Activated naive CD4-positive, alpha-beta T cell treated with anti-CD3 and anti-CD28 coated beads for 36 hours (primary cell): ENCODE results near the gene SLC17A2. TPM values are rescaled to one million over a fixed set of nuclear protein-coding genes. Genes with fewer than 3 reads are reported as not detected.

Experiments used
- CTCF ChIA-PET: fragments of 350-600 bp; sonication (Branson Sonifier 250); formaldehyde crosslinking; loops from one replicate; lab custom pipeline; 2021; ENCODE audit warnings: antibody characterized with exemption; lab: Charles Lee
- DNase-seq: peaks from one replicate; pipeline ENCODE4 v3.0.0-alpha.2; 2020
- H3K27ac Mint-ChIP-seq: one replicate; pipeline ENCODE4 v1.8.0; 2021; ENCODE audit warnings: mild to moderate bottlenecking, mixed read lengths
- H3K27me3 Mint-ChIP-seq: one replicate; pipeline ENCODE4 v1.8.0; 2021; ENCODE audit warnings: low read depth, mixed read lengths
- H3K36me3 Mint-ChIP-seq: one replicate; pipeline ENCODE4 v1.8.0; 2021; ENCODE audit warnings: low read depth, mixed read lengths
- H3K4me1 Mint-ChIP-seq: one replicate; pipeline ENCODE4 v1.8.0; 2021; ENCODE audit warnings: low read depth, mixed read lengths
- H3K4me3 Mint-ChIP-seq: one replicate; pipeline ENCODE4 v1.8.0; 2021; ENCODE audit warnings: mild to moderate bottlenecking, moderate library complexity, mixed read lengths
- H3K9me3 Mint-ChIP-seq: one replicate; pipeline ENCODE4 v1.8.0; 2021; ENCODE audit warnings: mixed read lengths
- intact Hi-C: fragments of 100-400 bp; cut with micrococcal nuclease; formaldehyde crosslinking; loops from one replicate; pipeline ENCODE4 v1.15.1; 2023
- total RNA-seq, 2 experiments: library from RNA; stranded (reverse); gene quantifications; one replicate each; pipeline ENCODE4 v1.2.3, GENCODE V29; 2021

Gene SLC17A2, protein sequence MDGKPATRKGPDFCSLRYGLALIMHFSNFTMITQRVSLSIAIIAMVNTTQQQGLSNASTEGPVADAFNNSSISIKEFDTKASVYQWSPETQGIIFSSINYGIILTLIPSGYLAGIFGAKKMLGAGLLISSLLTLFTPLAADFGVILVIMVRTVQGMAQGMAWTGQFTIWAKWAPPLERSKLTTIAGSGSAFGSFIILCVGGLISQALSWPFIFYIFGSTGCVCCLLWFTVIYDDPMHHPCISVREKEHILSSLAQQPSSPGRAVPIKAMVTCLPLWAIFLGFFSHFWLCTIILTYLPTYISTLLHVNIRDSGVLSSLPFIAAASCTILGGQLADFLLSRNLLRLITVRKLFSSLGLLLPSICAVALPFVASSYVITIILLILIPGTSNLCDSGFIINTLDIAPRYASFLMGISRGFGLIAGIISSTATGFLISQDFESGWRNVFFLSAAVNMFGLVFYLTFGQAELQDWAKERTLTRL
- under 1 TPM; 0.07 to 0.14 TPM for total RNA-seq

DNA sequence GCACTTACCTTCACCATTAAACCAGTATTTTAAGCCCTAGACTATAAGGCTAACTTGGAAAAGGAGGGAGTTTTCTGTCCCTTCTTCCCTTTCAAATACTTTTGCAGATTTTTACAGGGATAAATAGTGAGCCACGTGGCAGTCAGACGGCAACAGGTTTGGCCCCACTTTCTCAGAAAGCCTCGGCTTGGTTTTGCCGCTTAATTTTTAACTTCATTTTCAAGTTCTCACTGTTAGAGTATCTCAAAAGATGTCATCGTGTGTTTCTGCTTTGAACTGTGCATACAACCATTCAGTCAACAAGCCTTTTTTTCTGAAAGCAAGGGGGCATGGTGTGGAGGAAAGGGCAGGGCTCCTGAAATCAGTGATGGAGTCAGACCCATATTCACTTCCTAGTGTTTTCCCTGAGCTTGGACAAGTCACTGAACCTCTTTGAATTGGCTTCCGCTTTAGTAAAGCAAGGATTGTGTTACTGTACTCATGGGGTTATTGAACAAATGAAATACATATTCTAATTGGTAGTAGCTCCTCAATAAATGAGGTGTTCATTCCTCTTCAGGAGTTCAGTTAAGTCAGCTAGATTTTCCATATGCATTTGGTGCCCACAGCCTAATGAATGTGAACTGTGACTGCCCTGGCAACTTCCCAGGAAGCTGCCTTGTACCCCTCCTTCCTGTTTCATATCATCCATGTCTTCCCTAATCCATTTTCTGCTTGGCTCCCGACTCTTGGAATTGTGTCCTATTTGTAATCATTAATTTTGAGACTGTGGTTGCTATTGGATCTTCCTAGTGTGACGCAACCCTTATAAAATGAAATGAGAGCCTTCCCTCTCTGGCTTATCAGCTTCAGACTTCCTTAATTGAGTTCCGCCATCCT is at the start of gene SLC17A2:
SLC17A2 (minus strand) TSS at position 160 of the 879 bp plus-strand sequence. CDS start 4,895 bp downstream, outside the sequence.
- CTCF ChIA-PET: interaction anchor here (0.8 kb wide), 1 partner anchor 142 kb away, joined by 3 read pairs; no protein-coding TSS in a partner anchor
- H3K36me3 Mint-ChIP-seq: no peaks in the 10 kb centered on the region
- H3K9me3 Mint-ChIP-seq: no peaks in the 10 kb centered on the region
- no peaks in the 10 kb centered on the region for H3K27me3 Mint-ChIP-seq
- DNase-seq: no peak
- H3K4me1 Mint-ChIP-seq: peaks cover 13% of the 10 kb centered on the region
- H3K4me3 Mint-ChIP-seq: no peak within 1 kb of the TSS
- H3K27ac Mint-ChIP-seq: no peak within 1 kb of the TSS
- intact Hi-C loops: no loop called here

DNA sequence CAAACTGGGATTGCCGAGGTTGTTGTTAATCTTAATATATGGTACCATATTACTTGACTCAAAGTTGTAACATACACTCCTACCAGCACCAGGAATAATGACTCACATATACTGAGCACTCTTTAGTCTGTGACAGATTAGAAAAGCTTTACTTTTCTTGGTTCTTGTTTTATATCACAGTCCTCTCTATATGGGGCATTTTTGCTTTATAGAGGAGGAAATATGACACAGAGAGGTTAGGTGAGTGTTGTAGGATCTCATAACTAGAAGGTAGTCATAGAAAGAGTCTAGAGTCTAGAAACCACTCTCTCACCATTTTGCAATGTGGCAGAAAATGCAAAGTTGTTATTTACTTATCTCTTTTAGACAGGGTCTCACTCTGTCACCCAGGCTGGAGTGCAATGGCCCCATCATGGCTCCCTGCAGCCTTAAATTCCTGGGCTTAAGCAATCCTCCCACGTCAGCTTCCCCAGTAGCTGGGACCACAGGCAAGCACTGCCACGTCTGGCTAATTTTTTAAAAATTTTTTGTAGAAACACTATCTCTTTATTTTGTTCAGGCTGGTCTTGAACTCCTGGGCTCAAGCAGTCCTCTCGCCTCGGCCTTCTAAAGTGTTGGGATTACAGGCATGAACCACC is 45.6 kb upstream of the SLC17A2 start:
- Mint-ChIP-seq H3K4me3 (no peak overlapping the region), H3K9me3 (no peaks in the 10 kb centered on the region), H3K27ac (peak overlapping the region; percentile 46), H3K4me1 (peaks cover 57% of the 10 kb centered on the region), H3K36me3 (peaks cover 54% of the 10 kb centered on the region), H3K27me3 (no peaks in the 10 kb centered on the region)
- intact Hi-C loops: loop anchor here (1.0 to 2.0 kb wide), 3 partner anchors 14 to 838 kb away; partner anchors contain the start of gene TRIM38
- CTCF ChIA-PET: interaction anchor here (0.6 to 1.2 kb wide), 5 partner anchors 8 to 253 kb away, joined by 3 to 5 read pairs (median 4); no protein-coding TSS in a partner anchor
- no peak for DNase-seq

DNA sequence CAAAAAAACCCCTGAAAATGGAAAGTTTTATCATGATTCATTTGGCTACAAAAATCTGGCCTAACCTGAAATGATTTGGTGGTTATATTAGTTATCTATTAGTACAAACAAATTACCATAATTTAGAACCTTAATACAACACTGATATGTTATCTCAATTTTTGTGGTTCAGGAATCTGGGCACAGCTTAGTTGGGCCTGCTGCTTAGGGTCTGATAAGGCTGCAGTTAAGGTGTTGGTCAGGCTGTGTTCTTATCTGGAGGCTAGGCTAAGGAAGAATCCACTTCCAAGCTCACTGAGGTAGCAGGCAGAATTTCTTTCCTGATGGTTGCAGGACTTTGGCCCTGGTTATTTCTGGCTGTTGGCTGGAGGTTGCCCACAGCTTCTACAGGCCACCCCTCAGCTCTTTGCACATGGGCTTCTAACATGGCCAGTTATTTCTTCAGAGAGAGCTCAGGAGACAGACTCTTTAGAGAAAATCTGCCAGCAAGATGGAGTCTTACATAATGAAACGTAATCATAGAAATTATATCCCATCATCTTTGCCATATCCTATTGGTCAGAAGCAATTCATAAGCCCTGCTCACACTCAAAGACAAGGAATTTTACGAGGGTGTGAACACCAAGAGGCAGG is 43.5 kb upstream of the SLC17A2 start:
- no peak overlapping the region for H3K4me3 Mint-ChIP-seq
- intact Hi-C loops: no loop called here
- no peaks in the 10 kb centered on the region for H3K27me3 Mint-ChIP-seq
- peaks cover 65% of the 10 kb centered on the region for H3K4me1 Mint-ChIP-seq
- H3K36me3 Mint-ChIP-seq: peaks cover 60% of the 10 kb centered on the region
- CTCF ChIA-PET: interaction anchor here (0.6 kb wide), 1 partner anchor 306 kb away, joined by 3 read pairs; no protein-coding TSS in a partner anchor
- DNase-seq: no peak
- no peak overlapping the region for H3K27ac Mint-ChIP-seq
- no peaks in the 10 kb centered on the region for H3K9me3 Mint-ChIP-seq

DNA sequence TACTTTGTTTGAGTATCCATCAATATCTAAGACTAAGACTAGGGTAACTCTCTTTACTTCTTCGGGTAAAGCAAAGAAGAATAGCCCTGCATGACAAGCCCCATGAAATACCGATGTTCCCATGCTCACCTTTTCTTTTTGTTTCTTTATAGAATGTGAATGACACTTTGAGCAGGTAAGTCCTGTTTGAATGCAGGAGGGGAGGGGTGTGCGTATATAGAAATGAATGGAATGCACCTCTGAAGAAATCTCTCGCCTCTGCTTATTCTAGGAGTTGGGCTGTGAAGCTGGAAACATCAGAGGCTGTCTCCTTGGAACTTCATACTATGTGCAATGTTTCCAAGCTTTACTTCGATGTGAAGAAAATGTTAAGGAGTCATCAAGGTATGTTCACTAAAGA is 42.4 kb upstream of the SLC17A2 start:
- Mint-ChIP-seq H3K36me3 (peaks cover 69% of the 10 kb centered on the region), H3K4me1 (peaks cover 75% of the 10 kb centered on the region), H3K9me3 (no peaks in the 10 kb centered on the region), H3K27me3 (no peaks in the 10 kb centered on the region), H3K27ac (no peak overlapping the region), H3K4me3 (no peak overlapping the region)
- intact Hi-C loops: no loop called here
- CTCF ChIA-PET: interaction anchor here (0.6 to 1.2 kb wide), 3 partner anchors 19 to 253 kb away, joined by 3 to 5 read pairs (median 5); no protein-coding TSS in a partner anchor
- no peak for DNase-seq

DNA sequence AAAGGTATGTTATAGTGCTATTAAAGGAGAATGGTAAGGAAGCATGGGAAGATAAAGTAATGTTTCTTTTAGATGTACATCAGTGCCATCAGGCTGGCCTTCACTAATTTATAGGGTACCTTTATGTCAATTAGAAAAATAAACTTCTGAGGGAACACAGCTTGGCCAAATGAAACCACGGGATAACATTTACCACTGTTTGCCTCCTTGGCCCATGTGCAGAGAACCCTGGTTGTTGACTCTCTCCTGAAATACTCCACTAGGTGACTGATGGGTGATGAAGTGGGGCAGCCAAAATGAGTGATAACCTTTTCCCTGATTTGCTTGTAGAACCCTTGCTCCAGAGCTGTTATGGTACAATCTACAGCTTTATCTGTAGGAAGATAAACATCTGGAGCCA is 41.6 kb upstream of the SLC17A2 start:
- no peaks in the 10 kb centered on the region for H3K9me3 Mint-ChIP-seq
- no peak overlapping the region for H3K4me3 Mint-ChIP-seq
- H3K27ac Mint-ChIP-seq: peak overlapping the region; percentile 10
- DNase-seq: no peak
- CTCF ChIA-PET: interaction anchor here (0.8 to 1.2 kb wide), 2 partner anchors 20 to 31 kb away, joined by 3 to 5 read pairs; no protein-coding TSS in a partner anchor
- H3K27me3 Mint-ChIP-seq: no peaks in the 10 kb centered on the region
- intact Hi-C loops: no loop called here
- peaks cover 71% of the 10 kb centered on the region for H3K36me3 Mint-ChIP-seq
- peaks cover 78% of the 10 kb centered on the region for H3K4me1 Mint-ChIP-seq

DNA sequence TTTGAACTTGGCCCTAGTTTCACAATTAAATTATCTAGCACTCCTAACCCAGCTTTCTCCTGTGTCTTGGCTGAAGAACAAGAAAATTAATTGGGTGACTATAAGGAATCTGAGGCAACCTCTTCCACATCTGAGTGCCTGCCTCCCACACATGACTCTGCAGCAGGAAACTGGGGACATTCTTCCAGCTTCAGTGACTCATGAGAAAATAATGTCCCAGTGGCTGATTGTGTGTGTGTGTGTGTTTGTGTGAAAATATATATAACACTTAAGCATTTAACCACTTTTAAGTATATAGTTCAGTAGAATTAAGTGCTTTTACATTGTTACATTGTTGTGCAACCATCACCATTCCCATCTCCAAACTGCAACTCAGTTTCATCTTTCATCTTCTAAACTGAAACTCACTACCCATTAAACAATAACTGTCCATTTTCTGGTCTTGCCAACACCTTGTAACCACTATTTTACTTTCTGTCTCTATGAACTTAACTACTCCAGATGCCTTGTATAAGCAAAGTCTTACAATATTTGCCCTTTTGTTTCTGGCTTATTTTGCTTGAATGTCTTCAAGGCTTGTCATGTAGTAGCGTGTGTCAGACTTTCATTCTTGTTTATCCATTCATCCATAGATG is 40.8 kb upstream of the SLC17A2 start:
- Mint-ChIP-seq H3K4me1 (peaks cover 79% of the 10 kb centered on the region), H3K27ac (peak overlapping the region; percentile 14), H3K4me3 (no peak overlapping the region), H3K9me3 (no peaks in the 10 kb centered on the region), H3K27me3 (no peaks in the 10 kb centered on the region), H3K36me3 (peaks cover 71% of the 10 kb centered on the region)
- intact Hi-C loops: no loop called here
- CTCF ChIA-PET: no interaction called here
- peak; percentile 41 for DNase-seq

DNA sequence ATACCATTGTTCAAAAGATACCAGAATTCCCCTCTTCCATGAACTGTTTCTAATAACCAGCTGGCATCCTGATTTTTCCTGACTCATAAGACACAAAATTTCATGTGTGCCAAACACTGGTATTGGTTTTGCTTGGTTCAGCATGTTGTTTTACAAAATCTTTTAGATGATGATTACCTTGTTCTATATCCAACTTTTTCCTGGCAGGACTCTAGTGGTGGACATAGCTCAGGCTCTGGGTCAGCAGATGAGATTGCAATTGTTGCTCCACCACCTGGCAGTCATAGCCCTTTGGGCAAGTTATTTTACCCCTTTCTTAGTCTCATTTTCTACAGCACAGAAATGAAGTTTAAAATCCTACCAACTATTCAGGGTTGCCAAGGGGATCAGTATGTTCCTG is 38.3 kb upstream of the SLC17A2 start:
- peak overlapping the region; percentile 60 for H3K27ac Mint-ChIP-seq
- peaks cover 81% of the 10 kb centered on the region for H3K4me1 Mint-ChIP-seq
- intact Hi-C loops: no loop called here
- H3K36me3 Mint-ChIP-seq: peaks cover 80% of the 10 kb centered on the region
- no peaks in the 10 kb centered on the region for H3K27me3 Mint-ChIP-seq
- no peak for DNase-seq
- CTCF ChIA-PET: interaction anchor here (0.6 to 2.8 kb wide), 5 partner anchors 8 to 34 kb away, joined by 3 to 13 read pairs (median 5); no protein-coding TSS in a partner anchor
- H3K9me3 Mint-ChIP-seq: no peaks in the 10 kb centered on the region
- H3K4me3 Mint-ChIP-seq: peak overlapping the region; percentile 16

DNA sequence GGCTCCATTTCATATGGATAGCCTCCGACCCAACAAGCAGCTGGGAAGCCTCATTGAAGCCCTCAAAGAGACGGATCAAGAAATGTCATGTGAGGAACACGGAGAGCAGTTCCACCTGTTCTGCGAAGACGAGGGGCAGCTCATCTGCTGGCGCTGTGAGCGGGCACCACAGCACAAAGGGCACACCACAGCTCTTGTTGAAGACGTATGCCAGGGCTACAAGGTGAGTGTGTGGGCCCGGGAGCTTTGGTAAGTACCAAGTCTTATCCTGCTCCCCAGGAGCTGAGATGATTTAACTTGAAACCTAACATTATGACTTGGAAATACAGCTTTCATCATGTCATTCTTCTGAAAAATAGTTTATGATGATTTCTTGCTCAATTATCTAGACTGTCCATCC is 36.2 kb upstream of the SLC17A2 start:
- Mint-ChIP-seq H3K27ac (peak overlapping the region; percentile 57), H3K4me1 (peaks cover 72% of the 10 kb centered on the region), H3K36me3 (peaks cover 74% of the 10 kb centered on the region), H3K27me3 (no peaks in the 10 kb centered on the region), H3K9me3 (no peaks in the 10 kb centered on the region), H3K4me3 (peak overlapping the region; percentile 69)
- CTCF ChIA-PET: interaction anchor here (1.4 to 3.1 kb wide), 2 partner anchors 25 to 36 kb away, joined by 7 to 16 read pairs; no protein-coding TSS in a partner anchor
- peak; percentile 45 for DNase-seq
- intact Hi-C loops: no loop called here

DNA sequence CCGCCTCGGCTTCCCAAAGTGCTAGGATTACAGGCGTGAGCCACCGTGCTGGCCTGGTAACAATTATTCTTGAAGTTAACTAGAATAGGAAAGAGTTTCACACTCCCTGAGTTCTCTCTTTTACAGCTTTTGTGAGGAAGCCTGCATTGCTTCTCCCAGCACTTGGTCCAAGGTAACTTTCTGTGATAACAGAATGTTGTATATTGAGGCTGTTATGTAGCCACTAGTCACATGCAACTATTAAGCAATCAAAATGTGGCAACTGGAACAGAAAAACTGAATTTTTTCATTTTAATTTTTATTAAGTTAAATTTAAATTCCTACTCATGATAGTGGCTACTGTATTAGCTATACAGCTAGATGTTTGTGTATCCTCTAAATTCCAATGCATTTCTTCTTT is 34.6 kb upstream of the SLC17A2 start:
- Mint-ChIP-seq H3K9me3 (peaks cover 14% of the 10 kb centered on the region), H3K27me3 (no peaks in the 10 kb centered on the region), H3K4me1 (peaks cover 74% of the 10 kb centered on the region), H3K27ac (no peak overlapping the region), H3K36me3 (peaks cover 70% of the 10 kb centered on the region), H3K4me3 (peak overlapping the region; percentile 66)
- no peak for DNase-seq
- intact Hi-C loops: no loop called here
- CTCF ChIA-PET: interaction anchor here (0.6 to 3.1 kb wide), 5 partner anchors 10 to 177 kb away, joined by 3 to 16 read pairs (median 3); no protein-coding TSS in a partner anchor

DNA sequence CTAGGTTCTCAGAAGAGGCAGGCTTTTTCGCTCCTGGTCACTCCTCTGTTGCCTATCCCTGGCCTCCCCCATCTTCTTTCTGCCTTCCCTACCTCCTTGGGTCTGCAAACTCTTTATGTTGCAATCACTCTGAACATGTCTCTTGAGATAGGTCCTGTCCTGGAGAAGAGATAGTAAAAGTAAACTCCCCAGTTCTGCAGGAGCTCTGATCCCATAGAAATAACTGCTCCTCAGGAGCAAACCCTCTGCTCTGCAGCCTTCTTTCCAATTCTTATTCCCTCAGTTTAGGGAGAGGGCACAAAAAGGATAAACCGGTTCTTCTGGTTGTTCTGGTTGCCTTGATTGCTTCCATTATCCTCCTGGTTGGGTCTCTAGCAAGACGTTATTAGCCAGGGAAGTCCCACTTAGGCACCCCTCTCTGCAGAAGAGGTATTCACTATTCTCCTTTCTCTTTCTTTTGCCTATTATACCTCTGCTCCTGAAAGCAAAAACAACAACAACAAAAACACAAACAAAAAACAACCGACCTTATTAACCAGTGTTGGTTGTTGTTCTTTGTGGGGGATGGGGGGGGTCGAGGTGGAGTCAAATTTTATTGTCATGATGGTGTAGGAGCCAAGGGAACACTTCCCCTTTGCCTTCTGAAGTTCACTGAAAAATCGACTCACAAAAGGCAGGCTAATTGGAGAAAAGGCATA is 33.1 kb upstream of the SLC17A2 start:
- Mint-ChIP-seq H3K27ac (peak overlapping the region; percentile 88), H3K4me3 (peak overlapping the region; percentile 99), H3K9me3 (peaks cover 28% of the 10 kb centered on the region), H3K36me3 (peaks cover 69% of the 10 kb centered on the region), H3K27me3 (no peaks in the 10 kb centered on the region), H3K4me1 (peaks cover 79% of the 10 kb centered on the region)
- DNase-seq: no peak
- CTCF ChIA-PET: no interaction called here
- intact Hi-C loops: loop anchor here (2.0 kb wide), 1 partner anchor 825 kb away; no protein-coding TSS in a partner anchor
